T-helper 2 cell treated with Interferon-gamma antibody and Interleukin-4, amounts not matched to agents 5 μg/mL and 100 μg/mL, for 36 hours (primary cell): ENCODE measurements around the gene AOX1.

ENCODE experiments used
- DNase-seq: peaks from one replicate; pipeline ENCODE4 v3.0.0; 2021; ENCODE audit warnings: low spot score
- H3K27ac Mint-ChIP-seq: one replicate; pipeline ENCODE4 v1.8.0; 2021; ENCODE audit warnings: mild to moderate bottlenecking, mixed read lengths
- H3K27me3 Mint-ChIP-seq: one replicate; pipeline ENCODE4 v1.8.0; 2021; ENCODE audit warnings: low read depth, mixed read lengths
- H3K36me3 Mint-ChIP-seq: one replicate; pipeline ENCODE4 v1.8.0; 2021; ENCODE audit warnings: low read depth, mixed read lengths
- H3K4me1 Mint-ChIP-seq: one replicate; pipeline ENCODE4 v1.8.0; 2021; ENCODE audit warnings: low read depth, mixed read lengths
- H3K4me3 Mint-ChIP-seq: one replicate; pipeline ENCODE4 v1.8.0; 2022; ENCODE audit warnings: mild to moderate bottlenecking, moderate library complexity, mixed read lengths
- H3K9me3 Mint-ChIP-seq: one replicate; pipeline ENCODE4 v1.8.0; 2021; ENCODE audit warnings: mixed read lengths

AOX1 gene

GRCh38 chr2:200654823-200655222 is 69.0 kb downstream of the AOX1 start:
- no peak for DNase-seq
- Mint-ChIP-seq H3K9me3 (no peaks in the 10 kb centered on the region), H3K4me3 (no peak overlapping the region), H3K27ac (no peak overlapping the region), H3K36me3 (no peaks in the 10 kb centered on the region), H3K4me1 (no peaks in the 10 kb centered on the region), H3K27me3 (peaks cover 14% of the 10 kb centered on the region)

GRCh38 chr2:200655918-200656580 is 70.2 kb downstream of the AOX1 start:
- DNase-seq = no peak
- Mint-ChIP-seq H3K4me3 (no peak overlapping the region), H3K9me3 (no peaks in the 10 kb centered on the region), H3K27ac (no peak overlapping the region), H3K27me3 (peaks cover 17% of the 10 kb centered on the region), H3K36me3 (no peaks in the 10 kb centered on the region), H3K4me1 (no peaks in the 10 kb centered on the region)

GRCh38 chr2:200658278-200658864 is 72.6 kb downstream of the AOX1 start:
- Mint-ChIP-seq H3K36me3 (no peaks in the 10 kb centered on the region), H3K9me3 (no peaks in the 10 kb centered on the region), H3K4me1 (no peaks in the 10 kb centered on the region), H3K27me3 (peaks cover 28% of the 10 kb centered on the region), H3K4me3 (no peak overlapping the region), H3K27ac (no peak overlapping the region)
- no peak for DNase-seq

GRCh38 chr2:200659410-200659809 is 73.6 kb downstream of the AOX1 start:
- H3K27ac Mint-ChIP-seq = no peak overlapping the region
- no peaks in the 10 kb centered on the region for H3K9me3 Mint-ChIP-seq
- DNase-seq = no peak
- H3K4me3 Mint-ChIP-seq = no peak overlapping the region
- H3K4me1 Mint-ChIP-seq = no peaks in the 10 kb centered on the region
- H3K36me3 Mint-ChIP-seq = no peaks in the 10 kb centered on the region
- H3K27me3 Mint-ChIP-seq = peaks cover 30% of the 10 kb centered on the region

- H3K36me3 Mint-ChIP-seq = no peaks in the 10 kb centered on the region
- H3K27ac Mint-ChIP-seq = no peak overlapping the region
- no peaks in the 10 kb centered on the region for H3K9me3 Mint-ChIP-seq
- H3K4me1 Mint-ChIP-seq = no peaks in the 10 kb centered on the region
- no peak overlapping the region for H3K4me3 Mint-ChIP-seq
- no peak for DNase-seq
- peaks cover 22% of the 10 kb centered on the region for H3K27me3 Mint-ChIP-seq
Measured at GRCh38 chr2:200661477-200661876, 75.7 kb downstream of the AOX1 start.

GRCh38 chr2:200662727-200663126 is 76.9 kb downstream of the AOX1 start:
- DNase-seq = no peak
- Mint-ChIP-seq H3K4me3 (no peak overlapping the region), H3K4me1 (peaks cover 4% of the 10 kb centered on the region), H3K27ac (no peak overlapping the region), H3K36me3 (no peaks in the 10 kb centered on the region), H3K27me3 (peaks cover 20% of the 10 kb centered on the region), H3K9me3 (no peaks in the 10 kb centered on the region)

- H3K9me3 Mint-ChIP-seq = no peaks in the 10 kb centered on the region
- H3K27me3 Mint-ChIP-seq = peaks cover 16% of the 10 kb centered on the region
- peaks cover 4% of the 10 kb centered on the region for H3K4me1 Mint-ChIP-seq
- no peaks in the 10 kb centered on the region for H3K36me3 Mint-ChIP-seq
- H3K4me3 Mint-ChIP-seq = no peak overlapping the region
- DNase-seq = no peak
- H3K27ac Mint-ChIP-seq = no peak overlapping the region
Measured at GRCh38 chr2:200664770-200665494, 79.1 kb downstream of the AOX1 start.

GRCh38 chr2:200665626-200666453 is 80.0 kb downstream of the AOX1 start:
- Mint-ChIP-seq H3K36me3 (no peaks in the 10 kb centered on the region), H3K9me3 (no peaks in the 10 kb centered on the region), H3K27me3 (peaks cover 14% of the 10 kb centered on the region)

GRCh38 chr2:200667413-200667812 is 81.6 kb downstream of the AOX1 start:
- H3K27ac Mint-ChIP-seq = no peak overlapping the region
- no peaks in the 10 kb centered on the region for H3K36me3 Mint-ChIP-seq
- no peak for DNase-seq
- H3K27me3 Mint-ChIP-seq = peaks cover 4% of the 10 kb centered on the region
- H3K4me3 Mint-ChIP-seq = no peak overlapping the region
- H3K9me3 Mint-ChIP-seq = no peaks in the 10 kb centered on the region
- peaks cover 4% of the 10 kb centered on the region for H3K4me1 Mint-ChIP-seq

More at GRCh38 chr2:200665626-200666453, 80.0 kb downstream of the AOX1 start:
- Mint-ChIP-seq H3K4me1 (peaks cover 4% of the 10 kb centered on the region), H3K27ac (no peak overlapping the region), H3K4me3 (no peak overlapping the region)
- DNase-seq = no peak

GRCh38 chr2:200668478-200668877 is 82.7 kb downstream of the AOX1 start:
- Mint-ChIP-seq H3K36me3 (no peaks in the 10 kb centered on the region), H3K4me3 (no peak overlapping the region), H3K9me3 (no peaks in the 10 kb centered on the region), H3K27me3 (peaks cover 6% of the 10 kb centered on the region), H3K4me1 (peaks cover 7% of the 10 kb centered on the region), H3K27ac (no peak overlapping the region)
- DNase-seq = no peak

- peaks cover 5% of the 10 kb centered on the region for H3K27me3 Mint-ChIP-seq
- no peaks in the 10 kb centered on the region for H3K9me3 Mint-ChIP-seq
- DNase-seq = no peak
- H3K4me3 Mint-ChIP-seq = no peak overlapping the region
- H3K4me1 Mint-ChIP-seq = peaks cover 9% of the 10 kb centered on the region
- no peaks in the 10 kb centered on the region for H3K36me3 Mint-ChIP-seq
- no peak overlapping the region for H3K27ac Mint-ChIP-seq
Measured at GRCh38 chr2:200669308-200669707, 83.5 kb downstream of the AOX1 start.

GRCh38 chr2:200670313-200670712 is 84.5 kb downstream of the AOX1 start:
- H3K27ac Mint-ChIP-seq = no peak overlapping the region
- H3K4me1 Mint-ChIP-seq = peaks cover 9% of the 10 kb centered on the region
- peaks cover 5% of the 10 kb centered on the region for H3K27me3 Mint-ChIP-seq
- no peaks in the 10 kb centered on the region for H3K9me3 Mint-ChIP-seq
- H3K36me3 Mint-ChIP-seq = no peaks in the 10 kb centered on the region
- no peak overlapping the region for H3K4me3 Mint-ChIP-seq
- DNase-seq = no peak

GRCh38 chr2:200670751-200671150 is 84.9 kb downstream of the AOX1 start:
- DNase-seq = no peak
- Mint-ChIP-seq H3K4me3 (no peak overlapping the region), H3K27me3 (peaks cover 5% of the 10 kb centered on the region), H3K36me3 (no peaks in the 10 kb centered on the region), H3K27ac (no peak overlapping the region), H3K4me1 (peaks cover 9% of the 10 kb centered on the region), H3K9me3 (no peaks in the 10 kb centered on the region)

GRCh38 chr2:200673191-200673590 is 87.4 kb downstream of the AOX1 start:
- H3K9me3 Mint-ChIP-seq = no peaks in the 10 kb centered on the region
- H3K4me3 Mint-ChIP-seq = no peak overlapping the region
- H3K27ac Mint-ChIP-seq = no peak overlapping the region
- H3K4me1 Mint-ChIP-seq = peaks cover 5% of the 10 kb centered on the region
- H3K36me3 Mint-ChIP-seq = no peaks in the 10 kb centered on the region
- no peak for DNase-seq
- peaks cover 15% of the 10 kb centered on the region for H3K27me3 Mint-ChIP-seq
